GDM1 (cell line): ENCODE data around the gene NARF.
"Not testable (repeated sequence)": the region's sequence is repeated elsewhere in the genome, so short reads cannot be mapped to it uniquely, and the experiment has no call there.

Source experiments
- DNase-seq: peaks from one replicate; lab custom pipeline; 2025; lab: John Stamatoyannopoulos, UW

The NARF gene

DNA sequence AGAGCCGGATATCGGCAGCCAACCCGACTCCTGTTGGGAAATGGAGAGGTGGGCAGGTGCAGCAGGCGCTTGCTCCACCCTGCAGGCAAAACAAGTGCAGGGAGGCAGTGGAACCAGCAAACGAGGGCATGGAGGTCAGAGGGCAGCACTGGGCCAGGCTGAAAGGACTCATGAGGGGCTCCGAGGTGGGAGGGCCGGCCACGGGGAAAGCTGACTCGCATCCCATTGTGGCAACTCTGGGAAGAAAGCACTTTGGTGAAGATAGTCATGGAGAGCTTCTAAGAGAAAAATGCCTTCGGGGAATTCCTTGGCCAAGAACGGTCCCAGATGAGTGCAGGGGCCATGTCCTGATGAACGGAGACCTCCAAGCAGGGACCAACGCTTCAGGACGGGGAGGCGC lies 12.4 kb upstream of the NARF start:
- DNase-seq = no peak

DNA sequence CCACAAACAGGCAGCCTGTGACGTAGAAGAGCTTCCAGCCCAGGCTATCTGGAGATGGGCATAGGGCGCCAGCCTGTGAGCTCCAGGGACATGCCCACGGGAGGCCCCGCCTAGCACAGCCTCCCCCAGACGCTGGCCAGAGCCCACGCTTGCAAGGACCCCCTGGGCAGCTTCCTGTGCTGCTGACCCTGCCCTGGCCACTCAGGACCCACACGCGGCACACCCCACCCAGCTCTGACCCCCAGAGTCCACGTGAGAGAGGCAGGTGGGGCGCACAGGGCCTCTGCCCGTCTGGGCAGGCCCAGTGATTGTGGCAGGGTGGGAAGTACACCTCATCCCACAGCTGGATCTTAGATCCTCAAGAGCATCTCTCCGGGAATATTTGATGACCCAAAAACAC lies 11.9 kb upstream of the NARF start:
- DNase-seq = no peak

DNA sequence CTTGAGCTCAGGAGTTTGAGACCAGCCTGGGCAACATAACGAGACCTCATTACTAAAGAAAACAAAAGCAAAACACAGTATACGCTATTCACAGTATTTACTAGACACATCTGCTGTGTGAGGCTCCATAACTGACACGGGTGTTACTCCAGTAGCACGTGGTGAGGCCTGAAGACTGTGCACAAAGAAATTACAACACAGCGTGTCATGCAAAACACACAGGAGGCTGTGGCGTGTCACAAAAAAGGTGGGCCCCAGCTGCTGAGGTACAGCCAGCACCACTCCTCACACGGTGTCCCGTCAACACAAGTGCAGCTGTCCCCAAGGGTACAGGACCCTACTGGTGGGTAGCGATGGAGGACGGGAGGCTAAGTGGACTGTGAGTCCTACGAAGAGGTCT lies 10.7 kb upstream of the NARF start:
- no peak for DNase-seq

GRCh38 chr17:82449131-82449882 lies 9.2 kb upstream of the NARF start:
- no peak for DNase-seq

DNA sequence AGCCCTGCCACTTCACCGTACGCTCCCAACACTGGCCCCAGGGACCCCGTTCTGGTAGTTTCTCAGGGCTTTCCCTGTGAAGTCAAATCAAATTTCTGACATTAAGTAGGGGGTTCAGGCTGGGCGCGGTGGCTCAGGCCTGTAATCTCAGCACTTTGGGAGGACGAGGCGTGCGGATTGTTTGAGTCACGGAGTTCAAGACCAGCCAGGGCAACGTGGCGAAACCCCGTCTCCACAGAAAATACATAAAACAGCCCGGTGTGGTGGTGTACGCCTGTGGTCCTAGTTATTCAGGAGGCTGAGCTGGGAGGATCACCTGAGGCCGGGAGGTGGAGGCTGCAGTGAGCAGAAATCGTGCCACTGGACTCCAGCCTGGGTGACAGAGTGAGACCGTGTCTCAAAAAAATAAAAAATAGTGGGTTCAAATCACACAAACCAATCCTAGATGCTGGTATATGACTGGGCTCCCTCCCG lies 8.6 kb upstream of the NARF start:
- no peak for DNase-seq

- peak; percentile 92 for DNase-seq
Measured at GRCh38 chr17:82450357-82451106, 8.0 kb upstream of the NARF start, which contains the start of gene CYBC1. Gene CYBC1, minus strand, starts transcription at chr17:82450752. Its CDS starts 1,498 bp downstream, at chr17:82449254.

GRCh38 chr17:82452162-82452561 lies 6.4 kb upstream of the NARF start:
- no peak for DNase-seq

DNA sequence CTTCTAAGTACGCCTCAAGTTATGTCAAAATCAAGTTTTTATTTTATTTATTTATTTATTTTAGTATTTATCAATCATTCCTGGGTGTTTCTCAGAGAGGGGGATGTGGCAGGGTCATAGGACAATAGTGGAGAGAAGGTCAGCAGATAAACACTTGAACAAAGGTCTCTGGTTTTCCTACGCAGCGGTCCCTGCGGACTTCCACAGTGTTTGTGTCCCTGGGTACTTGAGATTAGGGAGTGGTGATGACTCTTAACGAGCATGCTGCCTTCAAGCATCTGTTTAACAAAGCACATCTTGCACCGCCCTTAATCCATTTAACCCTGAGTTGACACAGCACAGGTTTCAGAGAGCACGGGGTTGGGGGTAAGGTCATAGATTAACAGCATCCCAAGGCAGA lies 5.4 kb upstream of the NARF start:
- not testable (repeated sequence) for DNase-seq

- not testable (repeated sequence) for DNase-seq
Measured at GRCh38 chr17:82453706-82454105, 4.8 kb upstream of the NARF start.

- no peak for DNase-seq
Measured at GRCh38 chr17:82457073-82457928, 1.2 kb upstream of the NARF start.

GRCh38 chr17:82457929-82458178 lies 687 bp upstream of the NARF start:
- no peak for DNase-seq

GRCh38 chr17:82458885-82459424 lies 414 bp downstream of the NARF start:
- DNase-seq = peak; percentile 19

GRCh38 chr17:82459936-82460335 lies 1.4 kb downstream of the NARF start:
- DNase-seq = not testable (repeated sequence)

- no peak for DNase-seq
Measured at GRCh38 chr17:82461827-82462524, 3.4 kb downstream of the NARF start.

DNA sequence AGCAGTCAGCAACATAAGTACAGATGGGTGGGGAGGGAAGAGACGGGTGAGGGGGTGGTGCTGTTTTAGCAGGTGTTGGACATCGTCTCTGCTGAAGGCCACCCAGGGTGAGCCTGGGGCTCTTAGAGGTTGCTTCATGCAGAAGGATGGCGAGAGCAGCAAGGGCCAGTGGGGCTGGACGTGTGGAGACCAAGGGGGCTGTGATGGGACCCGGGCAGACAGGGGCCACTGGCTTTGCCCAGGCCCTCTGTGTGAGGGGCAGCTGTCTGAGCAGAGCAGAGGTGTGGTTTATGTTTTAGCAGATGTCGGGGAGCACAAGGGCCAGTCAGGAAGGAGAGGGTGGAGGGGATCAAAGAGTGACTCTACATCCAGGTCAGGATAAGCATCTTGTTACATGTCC lies 4.8 kb downstream of the NARF start:
- DNase-seq = no peak

DNA sequence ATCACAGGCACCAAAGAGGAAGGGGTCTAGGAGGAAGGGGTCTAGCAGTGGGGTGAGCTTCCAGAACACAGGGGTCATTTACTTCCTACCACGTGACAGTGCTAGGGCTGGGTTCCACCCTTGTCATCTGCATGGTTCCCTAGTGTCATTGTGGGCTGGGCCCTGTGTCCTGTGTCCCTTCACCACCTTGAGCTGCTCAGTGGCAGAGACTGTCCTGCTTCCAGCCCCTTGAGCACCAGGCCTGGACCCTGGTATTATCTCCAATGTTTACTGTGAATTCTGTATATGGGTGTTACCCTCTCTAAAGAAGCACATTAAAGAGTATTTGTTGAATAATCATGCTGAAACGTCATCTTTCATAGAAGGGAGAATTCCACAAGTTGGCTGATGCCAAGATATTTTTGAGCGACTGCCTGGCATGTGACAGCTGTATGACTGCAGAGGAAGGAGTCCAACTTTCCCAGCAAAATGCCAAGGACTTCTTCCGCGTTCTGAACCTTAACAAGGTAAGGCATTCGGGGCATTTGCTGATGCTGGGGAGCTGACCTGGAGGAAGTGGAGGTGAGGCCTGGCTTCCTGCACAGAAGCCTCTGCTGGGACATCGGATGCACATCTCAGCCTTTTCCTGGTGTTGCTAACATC lies 5.5 kb downstream of the NARF start:
- DNase-seq = no peak

- DNase-seq = no peak
Measured at GRCh38 chr17:82464567-82464929, 6.0 kb downstream of the NARF start.

- no peak for DNase-seq
Measured at GRCh38 chr17:82465023-82465603, 6.6 kb downstream of the NARF start.

GRCh38 chr17:82468692-82469091 lies 10.2 kb downstream of the NARF start:
- DNase-seq = no peak

DNA sequence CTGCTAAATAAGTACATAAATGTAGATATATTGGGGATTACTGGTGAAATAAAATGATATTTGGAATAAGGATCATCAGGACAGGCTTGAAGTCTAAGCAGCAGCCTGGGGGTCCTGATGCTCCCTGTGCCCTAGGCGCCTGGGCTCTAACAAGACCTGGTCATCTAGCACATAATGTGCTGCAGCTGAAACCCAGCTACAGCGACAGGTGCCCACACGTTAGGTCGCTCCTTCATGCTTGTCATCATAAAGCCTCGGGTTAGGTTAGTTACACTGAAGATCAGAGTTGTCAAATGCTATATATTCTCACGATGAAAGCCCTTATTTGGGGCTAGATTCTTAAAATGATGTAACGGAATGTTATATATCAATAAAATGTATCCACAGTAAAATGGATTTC lies 11.5 kb downstream of the NARF start:
- DNase-seq = no peak
